ENCODE measurements around the gene RARA.
A peak's percentile ranks its signal among the peaks of the same experiment; 100 is the strongest.
"Not testable (repeated sequence)": the region's sequence is repeated elsewhere in the genome, so short reads cannot be mapped to it uniquely, and the experiment has no call there.

The RARA gene

DNA sequence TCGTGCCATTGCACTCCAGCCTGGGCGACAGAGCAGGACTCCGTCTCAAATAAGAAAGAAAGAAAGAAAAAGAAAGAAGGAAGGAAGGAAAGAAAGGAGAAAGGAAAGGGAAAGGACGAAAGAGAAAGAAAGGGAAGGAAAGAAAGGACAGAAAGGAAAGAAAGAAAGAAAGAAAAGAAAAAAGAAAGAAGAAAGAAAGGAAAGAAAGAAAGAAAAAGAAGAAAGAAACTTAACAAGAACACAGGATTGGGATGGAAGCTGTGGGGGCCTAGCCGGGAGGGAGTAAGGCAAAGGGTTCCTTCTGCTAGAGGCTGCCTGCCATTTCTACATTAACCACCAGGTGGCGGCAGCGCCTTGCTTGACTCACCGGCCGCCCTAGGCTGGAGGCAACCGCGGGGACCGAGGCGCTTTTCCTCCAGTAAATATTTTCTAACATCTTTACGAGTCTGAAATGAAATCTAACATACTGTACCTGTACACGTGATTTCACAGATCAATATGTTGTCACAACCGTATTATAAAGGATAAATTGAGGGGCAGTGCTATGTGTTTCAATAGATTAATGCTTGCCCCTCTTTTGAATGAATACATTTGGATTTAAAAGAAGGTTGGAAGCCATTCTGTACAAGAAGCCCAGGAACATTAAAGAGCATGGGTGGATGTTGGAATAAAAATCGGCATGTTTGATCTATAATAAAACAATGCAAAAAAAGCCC is 49.5 kb downstream of the RARA start:
- DNase-seq: peak; percentile 91 to 96 (median 94)

DNA sequence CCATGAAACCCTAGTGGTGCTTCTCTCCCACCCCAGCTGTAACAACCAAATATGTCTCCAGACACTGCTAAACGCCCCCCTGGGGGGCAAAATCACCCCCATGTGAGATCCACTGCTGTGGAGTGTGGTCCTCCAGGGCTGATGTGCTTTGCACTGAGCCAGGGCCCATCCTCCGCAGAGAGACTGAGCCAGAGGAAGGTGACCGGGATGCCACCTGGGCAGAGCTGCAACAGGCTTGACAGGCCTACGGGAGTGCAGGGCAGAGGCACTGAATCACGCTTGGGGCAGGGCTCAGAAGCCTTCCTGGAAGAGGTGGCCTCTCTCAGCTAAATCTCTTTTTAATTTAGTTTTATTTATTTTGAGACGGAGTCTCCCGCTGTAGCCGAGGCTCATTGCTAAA is 51.1 kb downstream of the RARA start:
- no peak for DNase-seq

DNA sequence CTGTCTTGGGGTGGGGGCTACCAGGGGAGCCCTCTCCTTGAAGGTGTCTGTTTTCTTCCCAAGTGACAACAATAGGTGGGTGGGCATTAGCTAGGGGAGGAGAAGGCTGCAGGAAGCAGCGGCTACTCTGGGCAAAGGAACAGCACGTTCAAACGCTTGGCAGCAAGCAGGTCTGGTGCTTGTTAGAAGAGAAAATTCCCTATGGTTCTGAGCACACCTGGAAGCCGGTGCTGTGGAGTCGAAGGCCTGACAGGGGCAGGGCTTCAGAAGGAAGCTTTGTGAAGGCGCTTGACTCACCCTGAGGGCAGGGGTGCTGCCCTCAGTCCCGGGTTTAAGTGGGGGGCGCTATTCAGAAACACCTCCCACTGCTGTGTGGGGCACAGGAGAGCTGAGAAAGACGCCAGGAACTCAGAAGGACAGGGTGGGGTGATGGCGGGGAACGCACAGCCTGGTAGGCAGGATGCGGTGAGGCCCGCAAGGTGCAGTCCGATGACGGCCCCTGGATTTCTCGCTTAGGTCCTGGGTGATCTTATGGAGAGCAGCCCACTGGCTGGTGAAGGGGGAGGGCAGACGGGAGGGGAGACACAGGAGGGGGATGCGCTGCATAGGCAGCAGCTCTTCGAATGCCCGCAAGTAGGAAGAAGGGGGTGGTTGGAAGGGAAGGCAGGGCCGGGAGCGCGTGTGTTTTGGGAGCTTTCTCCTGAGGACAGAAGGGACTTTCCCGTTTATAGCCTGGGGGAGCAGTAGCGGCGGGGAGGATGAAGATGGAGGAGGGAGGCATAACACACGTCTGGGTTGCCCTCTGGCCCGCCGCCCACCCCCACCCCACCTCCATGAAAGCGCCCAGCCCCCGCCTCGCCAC is 52.3 kb downstream of the RARA start:
- DNase-seq: no peak

DNA sequence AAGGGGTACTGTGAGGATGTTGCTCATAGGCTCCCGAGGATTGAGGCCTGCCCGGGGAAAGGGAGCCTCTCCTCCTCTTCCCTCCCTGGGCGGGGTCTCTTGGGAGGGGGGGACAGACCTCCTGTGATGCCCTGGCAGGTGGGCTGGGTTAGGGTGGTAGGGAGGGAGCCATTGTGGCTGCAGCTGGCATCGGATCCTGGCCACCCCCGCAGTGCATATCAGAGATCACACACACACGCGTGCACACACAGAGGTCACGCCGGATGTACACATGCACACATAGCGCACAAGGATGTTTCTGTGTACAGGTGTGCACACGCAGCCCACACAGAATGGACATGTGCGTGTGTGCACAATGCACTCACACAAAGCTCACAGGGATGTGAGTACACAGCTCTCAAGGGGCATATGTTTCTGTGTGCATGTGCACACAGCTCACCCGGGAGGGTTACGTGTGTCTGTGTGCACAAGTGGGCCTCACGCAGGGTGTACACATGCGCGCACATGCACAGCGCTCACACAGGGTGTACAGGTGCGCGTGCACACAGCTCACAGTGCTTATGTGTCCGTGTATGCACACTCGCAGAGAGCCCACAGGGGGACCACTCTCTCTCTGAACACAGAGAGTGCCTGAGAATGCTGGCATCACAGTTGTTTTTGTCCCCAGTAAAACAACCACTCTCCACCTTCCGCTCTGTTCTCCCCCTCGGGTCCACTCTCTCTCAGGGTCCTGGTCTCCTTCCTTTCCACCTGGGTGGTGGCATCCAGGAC is 53.1 kb downstream of the RARA start:
- no peak for DNase-seq

DNA sequence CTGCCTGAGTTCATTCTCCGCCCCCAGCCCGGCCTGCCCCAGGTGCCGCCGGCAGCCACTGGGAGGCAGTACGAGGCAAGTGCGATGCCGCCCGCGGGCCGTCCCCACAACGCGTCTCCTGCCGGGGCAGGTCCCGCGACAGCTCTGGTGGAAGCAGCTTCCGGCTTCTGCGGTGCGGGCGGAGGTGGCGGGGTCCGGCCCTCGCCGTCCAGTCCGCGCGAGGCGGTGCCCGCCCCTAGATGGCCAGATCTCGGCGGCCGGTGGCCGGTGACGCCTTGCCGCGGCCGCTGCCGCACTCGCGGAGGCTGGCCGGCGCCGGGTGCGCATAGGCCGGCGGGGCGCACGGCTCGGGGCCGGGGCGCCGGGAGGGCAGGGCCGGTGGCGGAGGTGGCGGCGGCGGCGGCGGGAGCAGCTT is 53.7 kb downstream of the RARA start:
- peak; percentile 77 to 93 (median 89) for DNase-seq

DNA sequence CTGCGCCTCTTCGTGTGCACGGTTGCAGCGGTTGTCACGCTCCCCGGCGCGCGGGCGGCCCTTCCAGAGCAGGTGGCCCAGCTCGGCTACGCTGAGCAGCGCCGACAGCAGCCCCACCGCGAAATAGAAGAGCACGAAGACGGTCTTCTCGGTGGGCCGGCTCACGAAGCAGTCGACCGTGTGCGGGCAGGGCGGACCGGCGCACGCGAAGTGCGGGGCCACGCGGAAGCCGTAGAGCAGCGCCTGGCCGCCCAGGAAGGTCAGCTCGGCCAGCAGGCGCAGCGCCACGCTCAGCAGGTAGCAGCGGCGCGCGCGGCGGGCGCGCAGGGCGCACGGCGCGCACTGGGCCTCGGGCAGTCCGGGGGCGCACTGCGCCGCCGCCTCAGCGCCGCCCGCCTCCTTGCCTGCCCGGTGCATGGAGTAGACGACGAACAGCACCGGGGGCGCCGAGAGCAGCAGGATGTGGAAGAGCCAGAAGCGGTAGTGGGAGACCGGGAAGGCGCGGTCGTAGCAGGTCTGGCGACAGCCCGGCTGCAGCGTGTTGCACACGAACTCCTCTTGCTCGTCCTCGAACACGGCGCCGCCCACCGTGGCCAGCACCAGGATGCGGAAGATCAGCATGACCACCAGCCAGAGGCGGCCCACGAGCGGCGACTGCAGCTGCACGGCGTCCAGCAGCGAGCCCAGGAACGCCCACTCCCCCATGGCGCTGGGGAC is 54.3 kb downstream of the RARA start:
- DNase-seq: peak in 3 of 4 experiments; percentile 44 to 70 (median 49)

DNA sequence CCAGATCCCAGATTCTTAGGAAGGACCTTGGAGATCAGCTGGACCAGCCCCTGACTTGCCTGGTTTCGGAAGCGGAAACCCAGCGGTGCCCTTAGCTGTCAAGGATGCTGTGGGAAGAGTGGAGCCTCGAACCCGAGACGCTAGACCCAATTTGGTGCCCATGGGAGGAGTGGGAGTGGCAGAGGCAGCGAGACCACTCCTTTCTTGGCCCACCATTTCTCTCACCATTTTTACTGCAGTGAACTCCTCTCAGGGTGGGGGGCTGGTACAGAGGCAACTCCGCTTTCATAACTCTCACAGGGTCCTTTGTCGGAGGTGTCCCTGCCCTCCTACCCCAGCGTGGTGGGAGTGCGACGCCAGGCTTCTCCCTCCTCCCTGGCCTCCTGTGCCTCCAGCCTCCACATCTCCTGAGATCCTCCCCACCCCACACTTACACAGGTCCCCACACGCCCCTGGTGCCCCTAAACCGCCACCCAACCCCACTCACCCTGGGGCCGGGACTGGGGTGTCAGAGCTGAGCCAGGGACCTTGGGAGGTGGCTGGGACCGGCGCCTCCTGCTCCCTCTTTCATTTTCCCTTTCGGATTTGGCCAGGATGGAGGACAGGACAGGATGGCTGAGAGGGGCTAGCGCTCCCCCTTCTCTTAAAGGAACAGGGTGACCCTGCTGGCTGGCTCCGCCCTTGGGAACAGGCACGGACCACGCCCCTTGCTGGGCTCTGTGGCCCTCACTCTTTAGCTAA is 55.3 kb downstream of the RARA start, which contains the start of gene GJD3:
TSS of gene GJD3 (minus strand) at position 617 of the 741 bp plus-strand sequence. CDS start 922 bp downstream, outside the sequence.
- DNase-seq: no peak

DNA sequence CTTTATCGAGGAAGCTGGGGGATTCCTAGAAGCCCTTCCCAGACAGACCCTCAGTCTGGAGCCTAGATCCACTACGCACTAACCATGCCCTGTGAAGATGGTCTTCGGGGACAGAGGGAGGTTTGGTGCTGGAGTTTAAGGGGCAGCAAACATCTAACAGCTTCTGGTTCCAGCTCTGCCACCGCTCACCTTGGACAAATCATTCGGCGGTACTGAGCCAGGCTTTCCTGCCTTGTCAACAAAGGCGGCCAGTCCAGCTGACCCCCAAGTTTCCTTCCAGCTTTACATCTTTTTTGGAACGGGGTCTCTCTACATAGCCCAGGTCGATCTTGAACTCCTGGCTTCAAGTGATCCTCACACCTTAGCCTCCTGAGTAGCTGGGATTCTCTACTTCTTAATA is 55.9 kb downstream of the RARA start:
- no peak for DNase-seq

DNA sequence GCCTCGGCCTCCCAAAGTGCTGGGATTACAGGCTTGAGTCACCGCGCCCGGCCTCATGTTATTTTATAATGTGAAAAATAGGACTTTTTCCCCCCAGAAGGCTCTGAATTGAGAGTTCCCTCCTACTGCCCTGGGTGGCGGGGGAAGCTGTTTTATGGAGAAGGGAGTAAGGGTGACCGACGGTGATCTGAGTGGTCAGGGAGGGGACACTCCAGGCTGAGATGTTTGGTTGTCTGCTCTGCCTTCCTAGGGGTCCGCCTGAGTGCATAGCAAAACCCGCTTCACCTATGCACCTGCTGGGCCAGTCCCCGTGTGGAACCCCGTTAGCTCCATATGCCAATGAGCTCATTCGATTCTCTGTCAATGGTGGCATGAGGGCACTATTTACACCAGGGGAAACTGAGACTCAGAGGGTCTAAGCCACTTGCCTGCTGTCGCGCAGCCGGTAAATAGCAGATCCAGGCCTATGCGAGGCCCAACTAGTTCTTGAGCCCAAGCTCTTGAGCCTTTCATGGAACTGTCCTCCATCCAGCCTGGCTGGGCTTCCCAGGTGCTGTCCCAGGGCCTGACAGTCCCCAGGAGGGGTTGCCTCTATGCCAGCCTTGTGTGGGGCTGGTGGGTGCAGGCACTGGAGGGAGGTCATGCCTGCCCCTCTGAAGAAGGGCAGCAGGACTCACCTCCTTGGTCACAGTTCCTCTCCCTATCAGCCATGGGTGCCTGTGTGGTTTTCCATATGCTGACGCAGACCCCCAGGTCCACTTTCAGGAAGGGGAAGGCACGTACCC is 57.3 kb downstream of the RARA start:
- no peak for DNase-seq

DNA sequence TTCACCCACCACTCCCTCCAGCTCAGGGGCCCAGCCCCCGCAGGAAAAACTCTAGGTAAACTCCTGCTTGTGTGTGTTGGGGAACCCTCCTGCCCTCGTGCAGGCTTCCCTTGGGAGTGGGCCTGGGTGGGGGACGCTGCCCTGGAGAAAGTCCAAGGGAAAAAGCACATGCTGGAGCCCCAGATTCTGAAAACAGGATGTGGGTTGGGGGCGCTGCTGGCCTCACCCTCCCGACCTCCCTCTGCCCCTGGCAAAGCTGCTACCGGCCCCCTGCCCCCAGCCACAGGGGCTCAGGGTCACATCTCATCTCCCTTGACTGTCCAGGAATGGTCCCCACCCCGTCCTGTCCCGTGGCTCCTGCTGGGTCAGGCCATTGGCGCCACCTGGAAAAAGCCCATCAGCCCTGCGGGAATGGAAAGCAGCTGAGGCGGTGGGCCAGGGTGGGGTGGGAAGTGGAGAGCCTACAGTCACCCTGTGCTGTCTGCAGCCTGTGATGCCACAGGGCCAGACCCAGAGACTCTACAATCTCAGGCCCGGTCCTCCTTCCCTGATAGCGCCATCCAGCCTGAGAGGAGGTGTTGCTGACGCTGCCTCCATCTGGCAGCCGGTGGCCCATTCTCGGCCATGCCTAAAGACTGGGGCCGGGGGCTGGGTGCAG is 58.0 kb downstream of the RARA start:
- DNase-seq: no peak

DNA sequence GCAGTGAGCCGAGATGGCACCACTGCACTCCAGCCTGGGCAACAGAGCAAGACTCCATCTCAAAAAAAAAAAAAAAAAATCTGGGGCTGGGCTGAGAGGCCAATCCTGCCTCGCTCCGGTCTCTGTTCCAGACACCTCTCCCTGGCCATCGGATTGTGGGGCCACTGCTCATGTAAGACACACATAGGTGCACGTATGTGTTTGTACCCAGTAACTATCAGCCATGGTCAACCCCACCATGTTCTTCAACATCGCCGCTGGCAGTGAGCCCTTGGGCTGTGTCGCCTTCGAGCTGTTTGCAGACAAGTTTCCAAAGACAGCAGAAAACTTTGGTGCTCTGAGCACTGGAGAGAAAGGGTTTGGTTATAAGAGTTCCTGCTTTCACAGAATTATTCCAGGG is 58.7 kb downstream of the RARA start:
- not testable (repeated sequence) for DNase-seq

DNA sequence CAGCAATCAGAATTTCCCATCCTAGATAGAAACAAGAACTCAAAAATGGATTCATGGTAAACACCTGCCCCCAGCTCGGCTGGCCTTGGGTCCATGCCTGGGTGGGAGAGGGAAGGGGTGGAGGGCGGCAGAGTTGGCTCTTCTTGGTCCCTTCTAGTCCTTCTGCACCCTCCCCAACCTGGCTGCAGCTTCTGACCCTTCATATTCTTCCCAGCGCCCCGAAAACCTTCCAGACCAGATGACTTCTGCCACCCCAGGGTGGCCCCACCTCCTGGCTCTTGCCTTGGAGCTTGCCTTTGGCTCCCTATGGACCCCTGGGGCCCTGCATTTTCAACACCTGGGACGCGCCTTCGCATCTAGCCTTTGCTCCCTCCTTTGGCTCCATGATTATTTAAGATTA is 60.9 kb downstream of the RARA start:
- no peak for DNase-seq

DNA sequence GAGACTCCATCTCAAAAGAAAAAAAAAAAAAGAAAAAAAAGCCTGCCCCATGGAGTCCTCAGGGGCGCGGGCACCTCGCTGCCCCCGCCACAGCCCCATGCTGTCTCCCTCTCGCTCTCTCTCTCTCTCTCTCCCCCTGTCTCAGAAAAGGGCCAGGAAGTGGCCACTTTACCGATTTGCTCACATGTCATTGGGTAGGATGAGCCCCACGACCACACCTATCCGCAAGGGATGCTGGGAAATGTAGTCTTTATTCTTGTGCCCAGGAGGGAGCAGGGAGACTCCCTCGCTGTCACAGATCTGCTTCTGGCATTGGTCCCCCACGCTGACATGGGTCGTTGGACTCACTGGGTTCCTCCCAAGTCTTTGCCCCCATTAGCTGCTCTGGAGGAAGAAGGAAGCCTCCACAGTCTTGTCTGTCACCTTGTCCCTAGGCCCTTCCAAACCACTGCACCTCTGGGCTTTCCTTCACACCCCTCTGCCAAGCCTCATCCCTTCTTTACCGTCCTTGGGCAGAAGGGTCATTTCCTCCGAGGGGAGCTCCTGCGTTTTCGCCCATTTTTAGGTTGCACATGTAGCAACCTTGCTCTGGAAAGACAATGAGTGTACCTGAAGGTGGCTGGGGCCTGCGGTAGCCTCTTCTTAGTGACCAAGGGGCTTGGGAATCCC is 62.4 kb downstream of the RARA start:
- no peak for DNase-seq

DNA sequence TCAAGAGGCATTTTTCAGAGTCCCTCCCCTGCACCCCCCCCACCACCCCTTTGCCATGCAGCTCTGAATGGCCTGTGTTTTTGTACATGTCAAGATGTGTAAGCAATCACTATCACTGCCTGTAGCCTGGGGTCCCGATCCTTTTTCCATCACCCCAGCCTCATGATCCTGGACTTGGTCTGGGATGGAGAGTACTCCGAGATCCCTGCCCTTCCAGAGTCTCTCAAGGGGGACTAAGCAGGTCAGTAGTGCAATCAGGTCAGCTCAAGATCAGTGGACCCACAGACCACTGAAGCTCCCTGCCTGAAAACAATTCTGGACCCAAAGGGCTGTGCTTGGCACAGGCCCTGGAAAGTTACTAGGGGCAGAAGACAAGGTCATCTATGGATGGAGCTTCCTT is 63.1 kb downstream of the RARA start:
- no peak for DNase-seq

DNA sequence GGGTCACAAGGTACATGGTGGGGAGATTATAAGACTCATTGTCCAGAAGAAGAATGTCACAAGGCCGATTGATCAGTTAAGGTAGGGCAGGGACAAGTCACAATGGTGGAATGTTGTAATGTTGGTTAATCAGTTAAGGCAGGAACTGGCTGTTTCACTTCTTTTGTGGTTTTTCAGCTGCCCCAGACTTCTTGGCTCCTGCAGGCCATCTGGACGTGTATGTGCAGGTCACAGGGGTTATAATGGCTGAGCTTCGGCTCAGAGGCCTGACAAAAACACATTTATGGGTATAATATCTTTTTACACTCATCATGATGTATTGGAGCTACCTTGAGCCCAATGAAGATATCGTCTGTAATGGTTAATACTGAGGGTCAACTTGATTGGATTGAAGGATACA is 63.7 kb downstream of the RARA start:
- not testable (repeated sequence) for DNase-seq

DNA sequence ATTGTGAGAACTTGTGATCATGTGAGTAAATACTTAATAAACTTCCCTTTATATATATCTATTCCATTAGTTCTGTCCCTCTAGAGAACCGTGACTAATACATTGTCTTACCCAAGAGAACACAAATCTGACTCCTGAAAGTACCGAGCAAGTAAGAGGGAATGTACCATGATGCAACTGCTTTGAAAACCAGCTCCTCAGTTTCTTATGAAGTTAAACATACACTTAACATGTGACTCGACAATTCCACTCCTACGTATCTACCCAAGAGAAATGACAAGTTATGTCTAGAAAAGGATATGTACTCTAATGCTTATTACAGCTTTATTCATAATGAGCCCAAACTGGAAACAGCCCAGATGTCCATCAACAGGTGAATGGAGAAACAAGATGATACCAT is 64.3 kb downstream of the RARA start:
- peak; percentile 59 to 92 (median 74) for DNase-seq

DNA sequence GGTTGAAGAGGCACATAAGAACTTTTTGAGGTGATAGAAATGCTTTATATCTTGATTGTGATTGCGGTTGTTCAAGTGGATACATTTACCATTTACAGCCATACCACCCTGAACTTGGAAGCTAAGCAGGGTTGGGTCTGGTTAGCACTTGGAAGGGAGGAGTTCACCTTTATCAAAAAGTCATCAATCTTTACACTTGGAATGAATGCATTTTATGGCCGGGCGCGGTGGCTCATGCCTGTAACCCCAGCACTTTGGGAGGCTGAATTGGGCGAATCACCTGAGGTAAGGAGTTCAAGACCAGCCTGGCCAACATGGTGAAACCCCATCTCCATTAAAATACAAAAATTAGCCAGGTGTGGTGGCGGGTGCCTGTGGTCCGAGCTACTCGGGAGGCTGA is 65.0 kb downstream of the RARA start:
- DNase-seq: no peak

DNA sequence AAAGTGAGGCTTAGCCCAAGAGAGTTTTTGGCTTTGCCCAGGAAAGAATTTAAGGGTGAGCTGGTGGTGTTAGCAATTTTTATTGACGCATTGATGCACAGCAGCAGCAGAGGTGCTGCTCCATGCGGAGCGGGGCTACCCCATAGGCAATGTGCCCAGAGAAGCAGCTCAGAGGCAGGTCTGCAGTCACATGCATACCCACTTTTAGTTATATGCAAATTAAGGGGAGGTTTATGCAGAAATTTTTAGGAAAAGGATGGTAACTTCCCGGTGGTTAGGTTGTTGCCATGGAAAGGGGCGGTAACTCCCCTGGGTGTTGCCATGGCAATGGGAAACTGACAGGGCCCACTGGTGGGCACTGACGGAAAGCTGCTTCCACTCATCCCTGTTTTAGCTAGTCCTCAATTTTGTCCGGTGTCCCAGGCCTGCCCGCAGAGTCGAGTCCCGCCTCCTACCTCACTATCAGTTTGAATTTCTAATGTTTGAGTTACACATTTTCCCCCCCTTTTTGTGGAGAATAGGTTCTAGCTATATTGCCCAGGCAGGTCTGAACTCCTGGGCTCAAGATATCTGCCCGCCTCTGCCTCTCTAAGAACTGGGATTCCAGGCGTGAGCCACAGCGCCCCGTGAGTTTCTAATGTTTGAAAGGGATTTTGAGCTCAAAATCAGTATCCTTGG is 66.0 kb downstream of the RARA start:
- no peak for DNase-seq

DNA sequence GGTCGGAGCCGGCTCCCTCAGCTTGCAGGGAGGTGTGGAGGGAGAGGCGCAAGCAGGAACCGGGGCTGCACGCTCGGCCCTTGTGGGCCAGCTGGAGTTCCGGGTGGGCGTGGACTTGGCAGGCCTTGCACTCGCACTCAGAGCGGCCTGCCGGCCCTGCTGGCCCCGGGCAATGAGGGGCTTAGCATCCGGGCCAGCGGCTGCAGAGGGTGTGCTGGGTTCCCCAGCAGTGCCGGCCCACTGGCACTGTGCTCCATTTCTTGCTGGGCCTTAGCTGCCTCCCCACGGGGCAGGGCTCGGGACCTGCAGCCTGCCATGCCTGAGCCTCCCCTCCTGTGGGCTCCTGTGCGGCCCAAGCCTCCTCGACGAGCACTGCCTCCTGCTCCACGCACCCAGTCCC is 66.8 kb downstream of the RARA start:
- DNase-seq: not testable (repeated sequence)

Data from suppressor macrophage (primary cell).